Activated naive CD8-positive, alpha-beta T cell (primary cell): ENCODE results near the gene PTPRM.

Experiments
- H3K27ac Mint-ChIP-seq: one replicate; pipeline ENCODE4 v1.8.0; 2021; ENCODE audit warnings: mixed read lengths
- H3K27me3 Mint-ChIP-seq: one replicate; pipeline ENCODE4 v1.8.0; 2021; ENCODE audit warnings: mixed read lengths
- H3K36me3 Mint-ChIP-seq: one replicate; pipeline ENCODE4 v1.8.0; 2021; ENCODE audit warnings: mixed read lengths
- H3K4me1 Mint-ChIP-seq: one replicate; pipeline ENCODE4 v1.8.0; 2021; ENCODE audit warnings: low read depth, mixed read lengths
- H3K4me3 Mint-ChIP-seq: one replicate; pipeline ENCODE4 v1.8.0; 2021; ENCODE audit warnings: mild to moderate bottlenecking, mixed read lengths
- H3K9me3 Mint-ChIP-seq: one replicate; pipeline ENCODE4 v1.8.0; 2021; ENCODE audit warnings: low read depth, mixed read lengths

The PTPRM gene

GRCh38 chr18:7743256-7743655, 176.1 kb downstream of the PTPRM start:
- H3K27ac Mint-ChIP-seq: no peak overlapping the region
- peaks cover 8% of the 10 kb centered on the region for H3K9me3 Mint-ChIP-seq
- H3K4me3 Mint-ChIP-seq: no peak overlapping the region
- no peaks in the 10 kb centered on the region for H3K36me3 Mint-ChIP-seq
- no peaks in the 10 kb centered on the region for H3K4me1 Mint-ChIP-seq
- no peaks in the 10 kb centered on the region for H3K27me3 Mint-ChIP-seq

DNA sequence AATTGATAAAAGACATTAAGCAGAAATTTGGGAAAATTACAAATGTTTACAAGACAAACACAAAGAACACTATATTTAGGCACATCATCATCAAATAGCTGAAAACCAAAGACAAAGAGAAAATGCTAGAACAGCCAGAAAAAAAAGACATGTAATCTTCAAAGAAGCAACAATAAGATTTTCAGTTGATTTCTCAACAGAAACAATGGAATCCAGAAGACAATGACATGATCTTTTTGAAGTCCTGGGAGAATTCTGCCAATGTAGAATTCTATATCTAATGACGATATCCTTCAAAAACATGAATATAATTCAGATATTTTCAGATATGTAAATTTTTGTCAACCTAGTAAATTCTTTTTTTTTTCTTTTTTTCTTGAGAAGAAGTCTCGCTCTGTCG, 179.0 kb downstream of the PTPRM start:
- Mint-ChIP-seq H3K27me3 (no peaks in the 10 kb centered on the region), H3K36me3 (no peaks in the 10 kb centered on the region), H3K4me3 (no peak overlapping the region), H3K27ac (no peak overlapping the region), H3K4me1 (no peaks in the 10 kb centered on the region), H3K9me3 (peaks cover 11% of the 10 kb centered on the region)

DNA sequence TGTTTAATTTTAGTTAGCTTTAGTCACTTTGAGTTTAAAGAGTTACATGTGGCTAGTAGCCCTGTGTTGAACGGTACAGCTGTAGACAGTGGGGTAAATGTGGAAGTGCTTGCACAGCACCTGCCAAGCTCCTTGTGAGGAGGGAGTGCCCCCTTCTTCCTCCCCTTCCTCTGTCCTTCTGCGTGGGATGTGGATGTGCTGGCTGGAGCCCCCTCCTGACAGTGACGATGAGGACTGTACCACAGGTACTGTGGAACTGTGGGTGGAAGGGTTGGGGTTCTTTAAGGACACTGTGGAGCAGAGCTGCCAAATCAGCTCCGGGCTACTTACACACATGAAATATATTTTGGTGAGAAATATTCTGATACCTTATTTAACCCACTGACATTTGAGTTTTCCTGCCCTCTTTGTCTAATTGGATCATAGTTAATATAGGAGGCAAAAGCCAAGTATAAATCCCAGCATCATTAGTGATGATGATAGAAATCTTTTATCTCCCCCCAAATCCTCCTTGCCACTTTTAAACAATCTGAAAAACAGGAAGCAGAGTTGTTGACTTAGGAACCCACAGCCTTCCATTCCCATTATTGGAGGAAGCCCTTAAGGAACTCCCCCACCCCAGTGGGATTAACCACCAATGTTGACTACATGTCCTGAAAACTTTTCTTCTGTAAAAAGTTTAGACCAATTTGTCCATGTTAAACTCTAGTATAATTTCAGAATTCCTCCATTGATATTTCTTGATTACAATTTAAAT, 181.3 kb downstream of the PTPRM start:
- Mint-ChIP-seq H3K36me3 (no peaks in the 10 kb centered on the region), H3K27me3 (no peaks in the 10 kb centered on the region), H3K27ac (no peak overlapping the region), H3K9me3 (peaks cover 11% of the 10 kb centered on the region), H3K4me1 (no peaks in the 10 kb centered on the region), H3K4me3 (no peak overlapping the region)

DNA sequence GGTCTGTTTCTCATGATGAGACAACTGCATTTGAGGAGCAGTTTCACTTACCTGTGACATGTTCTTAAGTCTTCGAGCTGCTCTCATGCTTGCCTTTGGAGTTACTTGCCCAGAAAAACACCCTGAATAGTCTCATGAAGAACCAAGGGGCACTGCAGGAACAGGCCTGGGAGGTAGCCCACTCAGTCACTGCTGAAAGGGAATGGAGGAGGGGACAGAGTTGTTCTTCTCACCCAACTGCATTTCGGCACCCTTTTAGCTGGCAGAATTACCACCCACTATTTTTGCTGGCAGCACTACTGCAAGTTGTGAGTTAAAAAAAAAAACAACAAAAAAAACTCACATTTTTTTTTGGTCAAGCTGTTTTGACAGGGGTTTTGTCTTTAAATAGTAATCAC, 181.9 kb downstream of the PTPRM start:
- H3K9me3 Mint-ChIP-seq: peaks cover 11% of the 10 kb centered on the region

DNA sequence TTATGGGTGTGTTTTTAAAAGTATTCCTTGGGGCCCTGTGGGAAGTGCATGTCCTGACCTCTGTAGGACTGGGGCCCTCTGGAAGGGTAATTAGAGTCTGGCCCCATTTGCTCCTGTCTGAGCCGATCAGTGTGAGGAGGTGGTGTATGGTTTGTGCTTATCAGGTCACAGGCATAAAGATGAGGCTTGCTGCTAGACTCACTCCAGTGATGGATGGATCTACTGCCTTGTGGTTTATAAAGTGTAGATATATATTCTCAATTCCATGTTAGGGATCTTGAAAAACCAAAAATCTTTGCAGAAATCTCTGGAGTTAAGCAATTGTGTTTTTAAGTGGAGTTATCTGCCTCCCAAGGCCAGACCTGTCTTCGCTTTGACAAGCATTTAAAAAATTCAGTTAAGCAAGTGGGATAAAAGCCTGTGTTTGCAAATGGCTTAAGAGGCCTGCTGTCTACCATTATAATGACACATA, 182.4 kb downstream of the PTPRM start:
- Mint-ChIP-seq H3K4me3 (no peak overlapping the region), H3K27ac (no peak overlapping the region), H3K4me1 (no peaks in the 10 kb centered on the region)

More for the DNA sequence above, 181.9 kb downstream of the PTPRM start:
- Mint-ChIP-seq H3K36me3 (no peaks in the 10 kb centered on the region), H3K27me3 (no peaks in the 10 kb centered on the region), H3K4me1 (no peaks in the 10 kb centered on the region), H3K27ac (no peak overlapping the region), H3K4me3 (no peak overlapping the region)

GRCh38 chr18:7750095-7750663, 183.1 kb downstream of the PTPRM start:
- no peak overlapping the region for H3K27ac Mint-ChIP-seq
- H3K4me1 Mint-ChIP-seq: no peaks in the 10 kb centered on the region
- H3K9me3 Mint-ChIP-seq: peaks cover 11% of the 10 kb centered on the region
- H3K4me3 Mint-ChIP-seq: no peak overlapping the region
- no peaks in the 10 kb centered on the region for H3K36me3 Mint-ChIP-seq
- H3K27me3 Mint-ChIP-seq: no peaks in the 10 kb centered on the region

More for the DNA sequence above, 182.4 kb downstream of the PTPRM start:
- Mint-ChIP-seq H3K36me3 (no peaks in the 10 kb centered on the region), H3K9me3 (peaks cover 11% of the 10 kb centered on the region), H3K27me3 (no peaks in the 10 kb centered on the region)

DNA sequence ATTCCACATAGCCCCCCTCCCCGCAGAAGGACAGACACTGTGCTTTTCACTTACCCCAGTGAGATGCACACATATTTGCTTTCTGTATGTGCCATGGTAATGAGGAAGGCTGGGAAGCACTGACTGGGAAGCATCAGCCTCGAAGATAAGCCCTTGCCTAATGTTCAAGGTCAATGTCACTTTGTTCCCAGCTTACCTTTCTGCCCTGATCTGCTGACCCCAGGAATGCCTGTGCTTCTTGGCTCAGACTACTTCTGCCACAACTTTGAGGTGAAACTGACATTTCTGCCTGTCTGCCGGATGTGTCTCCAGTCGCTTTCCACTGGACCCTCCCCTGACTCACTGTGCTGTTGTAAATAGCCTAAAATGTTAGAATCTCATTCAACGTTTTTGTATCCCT, 183.8 kb downstream of the PTPRM start:
- H3K27me3 Mint-ChIP-seq: no peaks in the 10 kb centered on the region
- no peaks in the 10 kb centered on the region for H3K4me1 Mint-ChIP-seq
- H3K27ac Mint-ChIP-seq: no peak overlapping the region
- peaks cover 3% of the 10 kb centered on the region for H3K9me3 Mint-ChIP-seq
- H3K36me3 Mint-ChIP-seq: no peaks in the 10 kb centered on the region
- H3K4me3 Mint-ChIP-seq: no peak overlapping the region

DNA sequence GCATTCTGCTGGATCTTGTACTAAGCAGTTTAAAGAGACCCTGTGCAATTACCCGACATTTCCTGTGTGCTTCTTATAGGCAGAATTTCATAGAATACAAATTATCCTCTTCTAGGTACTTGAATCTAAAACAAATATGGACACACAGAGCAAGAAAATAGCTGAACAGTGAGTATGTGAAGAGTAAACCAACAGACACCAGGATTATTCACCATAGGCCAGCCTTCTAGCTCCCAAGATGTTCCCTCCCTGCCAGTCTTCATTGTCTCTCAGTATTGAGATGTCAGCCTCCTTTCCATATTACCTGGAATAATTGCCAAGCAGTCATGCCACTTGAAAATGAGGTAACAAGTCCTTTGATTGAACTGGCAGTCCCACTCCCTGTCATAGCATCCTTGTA, 187.1 kb downstream of the PTPRM start:
- H3K27me3 Mint-ChIP-seq: no peaks in the 10 kb centered on the region
- H3K9me3 Mint-ChIP-seq: no peaks in the 10 kb centered on the region
- no peaks in the 10 kb centered on the region for H3K36me3 Mint-ChIP-seq
- no peak overlapping the region for H3K27ac Mint-ChIP-seq
- no peak overlapping the region for H3K4me3 Mint-ChIP-seq
- H3K4me1 Mint-ChIP-seq: no peaks in the 10 kb centered on the region

- H3K4me3 Mint-ChIP-seq: no peak overlapping the region
- H3K27ac Mint-ChIP-seq: no peak overlapping the region
- H3K27me3 Mint-ChIP-seq: no peaks in the 10 kb centered on the region
- H3K36me3 Mint-ChIP-seq: no peaks in the 10 kb centered on the region
- H3K9me3 Mint-ChIP-seq: no peaks in the 10 kb centered on the region
- no peaks in the 10 kb centered on the region for H3K4me1 Mint-ChIP-seq
Observed at GRCh38 chr18:7754725-7755181, 187.6 kb downstream of the PTPRM start.

GRCh38 chr18:7755753-7756475, 188.8 kb downstream of the PTPRM start:
- Mint-ChIP-seq H3K9me3 (no peaks in the 10 kb centered on the region), H3K27me3 (no peaks in the 10 kb centered on the region), H3K36me3 (no peaks in the 10 kb centered on the region), H3K27ac (no peak overlapping the region), H3K4me1 (no peaks in the 10 kb centered on the region), H3K4me3 (no peak overlapping the region)

GRCh38 chr18:7757175-7757574, 190.1 kb downstream of the PTPRM start:
- Mint-ChIP-seq H3K4me1 (no peaks in the 10 kb centered on the region), H3K4me3 (no peak overlapping the region), H3K27ac (no peak overlapping the region), H3K9me3 (no peaks in the 10 kb centered on the region), H3K27me3 (peaks cover 1% of the 10 kb centered on the region), H3K36me3 (no peaks in the 10 kb centered on the region)

GRCh38 chr18:7758764-7759163, 191.6 kb downstream of the PTPRM start:
- no peaks in the 10 kb centered on the region for H3K4me1 Mint-ChIP-seq
- H3K4me3 Mint-ChIP-seq: no peak overlapping the region

DNA sequence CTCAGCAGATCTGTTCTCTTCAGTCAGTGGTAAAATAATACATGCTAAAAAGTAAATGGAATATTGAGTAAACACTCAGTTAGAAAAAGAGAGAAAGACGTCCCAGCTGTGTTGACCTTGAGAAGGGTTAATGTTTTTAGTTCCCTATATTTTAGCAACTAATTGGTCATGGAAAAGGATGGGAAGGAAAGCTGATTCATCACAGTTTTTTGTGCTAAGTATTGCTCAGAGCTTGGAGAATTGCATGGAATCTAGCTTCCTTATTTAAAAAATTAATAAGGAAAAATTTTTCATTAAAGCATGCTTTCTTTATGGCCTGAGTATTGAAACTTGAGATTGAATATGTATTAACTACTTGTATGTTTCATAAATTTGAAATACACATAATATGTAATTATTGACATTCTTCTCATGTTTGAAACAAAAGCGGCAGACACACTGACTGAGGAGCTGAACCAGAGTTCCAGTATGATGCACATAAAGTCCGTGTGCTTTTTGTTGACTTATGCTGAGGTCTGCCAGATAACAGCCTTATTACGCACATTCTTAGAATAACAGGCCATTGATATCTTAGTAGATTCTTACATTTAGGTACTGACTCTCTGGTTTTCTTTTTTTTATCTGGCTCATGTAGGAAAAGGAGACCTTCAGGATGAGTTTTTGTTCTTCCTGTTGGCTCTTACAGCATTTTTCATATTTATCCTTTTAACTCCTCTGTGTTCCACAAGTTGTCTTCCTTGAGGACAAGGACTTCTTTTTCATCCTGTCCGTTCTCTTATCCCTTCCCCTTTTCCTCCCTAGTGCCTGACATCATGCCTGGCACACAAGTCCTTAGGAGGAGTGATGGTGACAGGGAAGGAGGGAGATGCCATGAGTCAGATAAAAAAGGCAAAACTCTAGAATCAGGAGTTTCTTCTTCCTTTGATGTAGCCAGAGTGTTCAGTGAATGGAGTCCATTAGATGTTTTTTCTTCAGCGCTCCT, 194.1 kb downstream of the PTPRM start:
- Mint-ChIP-seq H3K36me3 (no peaks in the 10 kb centered on the region), H3K27ac (no peak overlapping the region), H3K27me3 (peaks cover 3% of the 10 kb centered on the region), H3K4me3 (no peak overlapping the region), H3K4me1 (no peaks in the 10 kb centered on the region), H3K9me3 (no peaks in the 10 kb centered on the region)

More at GRCh38 chr18:7758764-7759163, 191.6 kb downstream of the PTPRM start:
- Mint-ChIP-seq H3K27ac (no peak overlapping the region), H3K27me3 (peaks cover 3% of the 10 kb centered on the region), H3K36me3 (no peaks in the 10 kb centered on the region), H3K9me3 (no peaks in the 10 kb centered on the region)

DNA sequence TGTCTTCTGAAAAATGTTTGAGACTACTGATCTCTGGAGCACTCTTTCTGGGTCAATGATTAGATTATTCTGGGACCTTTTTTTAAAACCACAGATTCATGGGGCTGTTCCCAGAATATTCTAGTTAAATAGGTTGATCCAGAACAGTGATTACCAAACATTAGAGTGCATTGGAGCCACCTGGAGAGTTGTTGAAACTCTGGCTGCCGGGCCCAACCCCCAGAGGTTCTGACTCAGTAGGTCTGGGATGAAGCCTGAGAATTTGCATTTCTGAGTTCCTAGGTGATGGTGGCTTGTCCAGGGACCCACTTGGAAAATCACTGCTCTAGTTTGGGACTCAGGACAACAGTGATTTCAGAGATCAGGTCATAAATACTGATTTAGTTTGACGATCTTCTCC, 197.3 kb downstream of the PTPRM start:
- no peaks in the 10 kb centered on the region for H3K9me3 Mint-ChIP-seq
- no peaks in the 10 kb centered on the region for H3K4me1 Mint-ChIP-seq
- H3K4me3 Mint-ChIP-seq: no peak overlapping the region
- H3K27ac Mint-ChIP-seq: no peak overlapping the region
- no peaks in the 10 kb centered on the region for H3K36me3 Mint-ChIP-seq
- peaks cover 3% of the 10 kb centered on the region for H3K27me3 Mint-ChIP-seq
